MM.1S (cell line): ENCODE data around the gene NUCB2.

Experiments used
- DNase-seq: peaks from one replicate; pipeline ENCODE4 v3.0.0-alpha.2; 2015
- H2AFZ ChIP-seq: fragments of 300-600 bp; sonication (generic); 2 replicates; pipeline ENCODE4 v1.6.0; 2016; ENCODE audit warnings: antibody characterized with exemption, low read length
- H3F3A ChIP-seq: fragments of 300-600 bp; sonication (generic); 2 replicates; pipeline ENCODE4 v1.6.1; 2016; ENCODE audit warnings: mild to moderate bottlenecking, antibody characterized with exemption, low read length, moderate library complexity, mixed read lengths; ENCODE audit not compliant: insufficient read depth
- H3K27ac ChIP-seq: fragments of 300-600 bp; sonication (generic); 2 replicates; pipeline ENCODE4 v1.5.1; 2016; ENCODE audit warnings: mild to moderate bottlenecking, low read length
- H3K27me3 ChIP-seq: fragments of 300-600 bp; sonication (generic); replicated peaks from 2 replicates; pipeline ENCODE4 v1.6.0; 2016; ENCODE audit warnings: low read length; ENCODE audit not compliant: insufficient read depth
- H3K36me3 ChIP-seq: fragments of 300-600 bp; sonication (generic); replicated peaks from 2 replicates; pipeline ENCODE4 v1.6.1; 2016; ENCODE audit warnings: mild to moderate bottlenecking, low read length, mixed read lengths; ENCODE audit not compliant: insufficient read depth
- H3K4me1 ChIP-seq: fragments of 300-600 bp; sonication (generic); 2 replicates; pipeline ENCODE4 v1.6.1; 2016; ENCODE audit warnings: low read length, mixed read lengths
- H3K4me2 ChIP-seq: fragments of 300-600 bp; sonication (generic); 2 replicates; pipeline ENCODE4 v1.6.0; 2016; ENCODE audit warnings: low read depth, low read length
- H3K4me3 ChIP-seq: fragments of 300-600 bp; sonication (generic); 2 replicates; pipeline ENCODE4 v1.5.1; 2016; ENCODE audit warnings: low read length, mixed read lengths
- H3K79me2 ChIP-seq: fragments of 300-600 bp; sonication (generic); 2 replicates; pipeline ENCODE4 v1.6.1; 2016; ENCODE audit warnings: mixed run types, low read length, mixed read lengths
- H3K9ac ChIP-seq: fragments of 300-600 bp; sonication (generic); 2 replicates; pipeline ENCODE4 v1.6.1; 2016; ENCODE audit warnings: low read length, mixed read lengths
- H3K9me2 ChIP-seq: fragments of 300-600 bp; sonication (generic); replicated peaks from 2 replicates; pipeline ENCODE4 v1.6.1; 2016; ENCODE audit warnings: mild to moderate bottlenecking, low read length, mixed read lengths; ENCODE audit not compliant: insufficient read depth
- H3K9me3 ChIP-seq: fragments of 300-600 bp; sonication (generic); replicated peaks from 2 replicates; pipeline ENCODE4 v1.6.1; 2016; ENCODE audit warnings: mild to moderate bottlenecking, low read length, mixed read lengths; ENCODE audit not compliant: insufficient read depth
- H4K20me1 ChIP-seq: fragments of 300-600 bp; sonication (generic); 2 replicates; pipeline ENCODE4 v1.6.1; 2016; ENCODE audit warnings: mild to moderate bottlenecking, low read length, moderate library complexity, mixed read lengths; ENCODE audit not compliant: insufficient read depth
- EZH2 ChIP-seq: fragments of 300-600 bp; sonication (generic); optimal IDR thresholded peaks from 2 replicates; pipeline ENCODE3; 2017; ENCODE audit warnings: low read depth, mild to moderate bottlenecking, antibody characterized with exemption, low read length, mixed read lengths
- EZH2phosphoT487 ChIP-seq: fragments of 300-600 bp; sonication (generic); IDR thresholded peaks from 2 replicates; pipeline ENCODE4 v1.6.1; 2018; ENCODE audit warnings: antibody characterized with exemption, low read length
- TF ChIP-seq, protein P1 (sequence below): fragments of 300-600 bp; sonication (generic); IDR thresholded peaks from 2 replicates; pipeline ENCODE4 v1.5.1; 2016; ENCODE audit warnings: antibody characterized with exemption, low read length, mixed read lengths

The NUCB2 gene

DNA sequence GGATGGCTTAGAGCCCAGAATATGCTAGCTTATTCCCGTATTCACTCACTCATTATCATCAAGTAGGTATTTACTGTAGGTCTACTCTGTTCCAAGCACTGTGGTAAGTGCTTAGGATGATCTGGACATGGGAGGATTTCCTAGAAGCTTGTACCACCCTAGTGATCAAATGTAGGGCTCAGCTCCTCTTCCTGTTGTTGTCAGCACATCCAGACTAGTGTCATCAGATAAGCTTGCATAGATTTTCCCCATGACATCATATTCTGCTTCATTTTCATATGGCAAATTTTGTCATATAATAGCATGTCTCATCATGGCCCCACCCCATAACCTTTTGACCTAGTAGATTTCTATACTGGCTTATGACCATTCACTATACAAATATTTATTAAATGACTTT, 19.3 kb upstream of the NUCB2 start:
- no peaks in the 10 kb centered on the region for H3K36me3 ChIP-seq
- no peak overlapping the region for H3K9ac ChIP-seq
- H3K4me2 ChIP-seq, result no peak overlapping the region
- no peaks in the 10 kb centered on the region for H3F3A ChIP-seq
- H3K27ac ChIP-seq, result no peak overlapping the region
- no peaks in the 10 kb centered on the region for H3K9me3 ChIP-seq
- no peak for DNase-seq
- H3K4me3 ChIP-seq, result no peak overlapping the region
- TF ChIP-seq EZH2, result no peak
- no peaks in the 10 kb centered on the region for H4K20me1 ChIP-seq
- H3K4me1 ChIP-seq, result no peaks in the 10 kb centered on the region
- no peaks in the 10 kb centered on the region for H3K27me3 ChIP-seq
- no peaks in the 10 kb centered on the region for H3K9me2 ChIP-seq
- no peak overlapping the region for H2AFZ ChIP-seq
- H3K79me2 ChIP-seq, result no peaks in the 10 kb centered on the region

DNA sequence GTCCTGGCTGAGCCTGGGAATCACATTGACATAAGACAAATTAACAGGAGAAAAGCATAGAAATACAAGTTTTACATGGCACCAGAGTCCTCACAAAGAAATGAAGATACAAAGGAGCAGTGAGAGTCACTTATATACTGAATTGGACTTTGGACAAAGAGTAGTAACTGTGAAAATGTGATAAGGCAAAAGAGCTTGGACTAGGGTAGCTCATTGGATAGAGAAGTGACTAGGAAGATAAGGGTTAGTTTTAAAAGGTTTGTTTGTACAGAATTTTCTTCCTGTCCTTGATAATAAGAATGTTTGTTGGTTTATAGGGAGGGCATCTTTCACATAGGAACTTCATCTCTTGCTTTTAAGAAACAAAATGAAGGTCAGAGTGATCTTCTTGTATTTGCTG, 17.9 kb upstream of the NUCB2 start:
- Histone ChIP-seq H3K9me3 (no peaks in the 10 kb centered on the region), H2AFZ (no peak overlapping the region), H3F3A (no peaks in the 10 kb centered on the region), H3K9ac (no peak overlapping the region), H3K36me3 (no peaks in the 10 kb centered on the region), H3K4me1 (no peaks in the 10 kb centered on the region), H3K9me2 (no peaks in the 10 kb centered on the region), H3K27me3 (no peaks in the 10 kb centered on the region), H3K4me2 (no peak overlapping the region), H3K79me2 (no peaks in the 10 kb centered on the region), H3K4me3 (no peak overlapping the region), H4K20me1 (no peaks in the 10 kb centered on the region), H3K27ac (no peak overlapping the region)
- TF ChIP-seq EZH2 (no peak), EZH2phosphoT487 (no peak)
- TF ChIP-seq, protein P1, sequence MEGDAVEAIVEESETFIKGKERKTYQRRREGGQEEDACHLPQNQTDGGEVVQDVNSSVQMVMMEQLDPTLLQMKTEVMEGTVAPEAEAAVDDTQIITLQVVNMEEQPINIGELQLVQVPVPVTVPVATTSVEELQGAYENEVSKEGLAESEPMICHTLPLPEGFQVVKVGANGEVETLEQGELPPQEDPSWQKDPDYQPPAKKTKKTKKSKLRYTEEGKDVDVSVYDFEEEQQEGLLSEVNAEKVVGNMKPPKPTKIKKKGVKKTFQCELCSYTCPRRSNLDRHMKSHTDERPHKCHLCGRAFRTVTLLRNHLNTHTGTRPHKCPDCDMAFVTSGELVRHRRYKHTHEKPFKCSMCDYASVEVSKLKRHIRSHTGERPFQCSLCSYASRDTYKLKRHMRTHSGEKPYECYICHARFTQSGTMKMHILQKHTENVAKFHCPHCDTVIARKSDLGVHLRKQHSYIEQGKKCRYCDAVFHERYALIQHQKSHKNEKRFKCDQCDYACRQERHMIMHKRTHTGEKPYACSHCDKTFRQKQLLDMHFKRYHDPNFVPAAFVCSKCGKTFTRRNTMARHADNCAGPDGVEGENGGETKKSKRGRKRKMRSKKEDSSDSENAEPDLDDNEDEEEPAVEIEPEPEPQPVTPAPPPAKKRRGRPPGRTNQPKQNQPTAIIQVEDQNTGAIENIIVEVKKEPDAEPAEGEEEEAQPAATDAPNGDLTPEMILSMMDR, result no peak
- DNase-seq, result no peak

DNA sequence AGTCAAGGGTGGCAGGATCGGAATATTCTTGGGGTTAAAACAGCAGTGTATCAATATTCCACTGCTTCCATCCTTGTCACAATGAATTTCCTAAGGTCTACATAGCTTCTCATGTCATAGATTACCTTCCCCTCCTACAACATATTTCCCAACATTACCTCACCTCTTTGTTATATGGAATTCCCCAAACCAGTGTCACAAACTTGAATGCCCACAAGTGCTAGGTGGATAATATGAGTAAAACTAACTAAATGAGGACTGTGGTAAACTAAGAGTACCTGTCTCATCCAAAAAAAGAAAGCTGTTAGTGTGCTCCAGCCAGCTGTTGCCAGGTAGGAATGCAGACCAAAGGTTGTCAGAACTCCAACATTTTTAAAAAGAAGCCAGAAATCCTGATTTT, 17.0 kb upstream of the NUCB2 start:
- no peaks in the 10 kb centered on the region for H3K27me3 ChIP-seq
- no peaks in the 10 kb centered on the region for H3K36me3 ChIP-seq
- no peak overlapping the region for H3K9ac ChIP-seq
- H3K27ac ChIP-seq, result no peak overlapping the region
- no peaks in the 10 kb centered on the region for H3K79me2 ChIP-seq
- DNase-seq, result no peak
- TF ChIP-seq EZH2, result no peak
- H3K4me3 ChIP-seq, result no peak overlapping the region
- no peaks in the 10 kb centered on the region for H3K9me3 ChIP-seq
- no peak overlapping the region for H2AFZ ChIP-seq
- H3K4me2 ChIP-seq, result no peak overlapping the region
- no peaks in the 10 kb centered on the region for H3F3A ChIP-seq
- no peaks in the 10 kb centered on the region for H3K9me2 ChIP-seq
- no peaks in the 10 kb centered on the region for H3K4me1 ChIP-seq
- H4K20me1 ChIP-seq, result no peaks in the 10 kb centered on the region

DNA sequence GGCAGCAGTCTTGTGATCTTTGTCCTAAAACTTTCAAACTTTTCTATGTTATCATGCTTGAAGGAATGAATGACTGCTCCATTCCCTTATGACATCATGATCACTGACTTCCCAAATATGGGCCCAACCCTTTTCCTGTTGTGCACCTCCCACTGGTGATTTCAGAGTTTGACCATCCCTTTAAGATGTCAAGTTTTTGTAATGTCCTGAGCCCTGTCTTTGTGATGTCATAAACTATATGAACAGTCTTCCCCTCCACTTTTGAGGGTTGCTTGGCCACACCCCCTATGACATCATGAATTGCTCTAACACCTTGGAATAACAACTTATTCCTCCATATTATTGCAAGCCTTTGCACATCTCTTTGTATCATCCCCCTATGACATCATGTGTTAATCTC, 16.5 kb upstream of the NUCB2 start:
- Histone ChIP-seq H3K4me3 (no peak overlapping the region), H3K79me2 (no peaks in the 10 kb centered on the region), H3K27ac (no peak overlapping the region), H3F3A (no peaks in the 10 kb centered on the region), H3K9me3 (no peaks in the 10 kb centered on the region), H3K36me3 (no peaks in the 10 kb centered on the region), H3K4me1 (no peaks in the 10 kb centered on the region), H3K9ac (no peak overlapping the region), H3K27me3 (0 out of 2 replicates have a peak, but pooled peaks cover 4% of the 10 kb centered on the region), H4K20me1 (no peaks in the 10 kb centered on the region), H2AFZ (no peak overlapping the region), H3K4me2 (no peak overlapping the region), H3K9me2 (no peaks in the 10 kb centered on the region)
- no peak for TF ChIP-seq EZH2phosphoT487
- TF ChIP-seq, protein P1, result no peak
- no peak for TF ChIP-seq EZH2
- no peak for DNase-seq
